HuH-7.5 (cell line): ENCODE data around the gene KLHL5.

Source experiments
- DNase-seq: peaks from one replicate; pipeline ENCODE4 v3.0.0; 2011; ENCODE audit warnings: low spot score

Gene KLHL5

DNA sequence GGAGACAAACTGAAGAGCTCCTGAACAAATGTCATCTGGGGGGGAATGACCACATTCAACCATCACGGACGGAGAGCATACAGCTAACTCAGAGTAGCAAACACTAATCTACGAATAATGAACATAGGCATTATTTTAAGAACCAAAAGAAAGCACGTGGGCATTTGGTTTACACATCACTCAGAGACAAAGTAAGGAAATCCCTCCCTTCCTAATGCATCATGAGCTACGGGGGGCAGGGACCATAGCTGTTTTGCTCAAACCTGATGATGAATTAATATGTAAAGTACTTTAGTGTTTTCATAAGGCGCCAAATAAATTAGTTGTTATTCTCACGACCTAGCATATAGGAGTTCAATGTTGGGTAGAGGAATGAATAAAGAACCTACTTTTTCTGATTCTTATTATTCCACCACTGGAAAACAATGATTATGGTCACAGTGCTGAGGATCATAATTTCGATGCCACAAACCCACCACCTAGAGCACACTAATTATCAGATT, 18.1 kb upstream of the KLHL5 start:
- DNase-seq = no peak

DNA sequence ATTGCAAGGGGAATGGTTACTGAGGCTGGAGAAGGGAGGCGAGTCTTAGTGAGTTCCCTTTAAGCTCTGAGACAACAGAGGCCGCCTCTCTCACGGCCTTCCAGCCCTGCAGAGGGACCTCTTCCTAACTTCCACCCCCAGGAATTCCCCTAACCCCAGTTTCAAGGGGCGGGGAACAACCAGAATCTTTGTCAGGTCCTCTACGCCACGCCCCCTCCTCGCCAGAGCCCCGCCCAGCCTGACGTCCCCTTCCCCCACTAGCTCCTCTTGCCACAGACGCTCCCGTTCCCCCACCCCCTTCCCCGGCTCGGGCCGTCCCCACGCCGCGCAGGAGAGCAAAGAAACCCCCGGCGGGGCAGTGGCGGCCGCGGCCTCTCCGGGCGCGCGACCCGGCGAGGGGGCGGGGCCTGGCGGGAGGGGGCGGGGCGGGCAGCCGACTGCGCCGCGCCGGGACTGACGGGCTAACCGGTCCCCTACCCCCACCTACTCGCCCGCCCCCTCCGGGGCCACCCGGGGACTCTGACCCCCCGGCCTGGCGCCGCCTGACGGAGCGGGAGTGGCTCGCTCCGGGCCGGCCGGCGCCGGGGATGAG, 17.6 kb upstream of the KLHL5 start:
- peak; percentile 66 for DNase-seq

DNA sequence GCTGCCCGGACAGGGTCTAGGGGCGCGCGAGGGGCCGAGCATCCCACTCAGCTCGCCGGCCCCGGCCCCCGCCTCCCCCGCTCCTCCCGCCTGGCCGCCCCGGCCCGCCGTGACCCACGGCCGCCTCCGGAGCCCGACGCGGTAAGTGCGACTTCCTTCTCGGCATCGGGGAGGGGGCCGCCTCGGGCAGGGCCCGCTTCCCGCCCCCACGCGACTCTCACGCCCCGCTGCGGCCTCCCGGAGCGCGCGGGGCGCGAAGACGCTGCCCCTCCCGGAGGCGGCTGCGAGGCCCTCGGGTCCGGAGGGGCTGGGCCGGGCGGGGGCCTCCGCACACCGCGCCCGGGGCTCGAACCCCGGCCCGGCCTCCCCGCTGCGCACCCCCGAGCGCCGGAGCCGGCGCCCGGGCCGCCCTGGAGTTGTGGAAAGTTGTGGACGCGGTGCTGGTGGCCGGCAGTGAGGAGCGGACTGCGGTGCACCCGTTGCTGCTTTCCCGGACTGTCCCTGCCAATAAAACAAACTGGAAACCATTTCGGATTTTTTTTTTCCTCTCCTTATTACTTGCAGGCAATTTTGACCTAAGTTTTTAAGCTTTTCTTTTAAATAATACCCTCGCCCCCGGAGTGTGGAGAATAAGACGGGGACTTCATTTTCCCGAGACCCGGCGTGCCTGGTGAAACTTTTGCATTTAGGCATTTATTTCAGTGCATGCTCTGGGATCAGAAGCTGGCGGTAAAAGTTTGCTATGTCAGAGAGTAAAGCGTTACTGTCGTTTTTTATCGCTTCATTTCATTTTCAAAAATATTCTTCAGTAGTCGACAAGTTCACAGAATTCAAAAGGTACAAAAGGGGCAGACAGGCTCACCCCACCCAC, 16.8 kb upstream of the KLHL5 start:
- DNase-seq = no peak

DNA sequence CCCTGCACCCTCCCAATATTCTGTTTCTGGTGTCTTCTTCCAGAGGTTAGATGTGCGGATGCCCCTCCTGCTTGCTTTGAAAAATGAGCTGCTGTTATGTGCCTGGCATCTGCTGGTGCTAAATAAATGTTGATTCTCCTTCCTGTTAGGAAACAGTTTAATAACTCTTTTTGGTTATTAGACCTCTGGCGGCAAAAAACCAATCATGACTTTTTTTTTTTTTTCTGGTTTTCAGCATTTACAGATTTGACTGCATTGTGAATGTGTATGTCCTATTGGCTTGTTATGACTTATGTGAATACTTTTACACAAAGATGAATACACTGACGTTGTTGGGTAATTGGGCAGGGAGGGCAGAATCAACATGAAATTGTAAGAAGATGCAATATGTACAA, 16.2 kb upstream of the KLHL5 start:
- peak; percentile 8 for DNase-seq

DNA sequence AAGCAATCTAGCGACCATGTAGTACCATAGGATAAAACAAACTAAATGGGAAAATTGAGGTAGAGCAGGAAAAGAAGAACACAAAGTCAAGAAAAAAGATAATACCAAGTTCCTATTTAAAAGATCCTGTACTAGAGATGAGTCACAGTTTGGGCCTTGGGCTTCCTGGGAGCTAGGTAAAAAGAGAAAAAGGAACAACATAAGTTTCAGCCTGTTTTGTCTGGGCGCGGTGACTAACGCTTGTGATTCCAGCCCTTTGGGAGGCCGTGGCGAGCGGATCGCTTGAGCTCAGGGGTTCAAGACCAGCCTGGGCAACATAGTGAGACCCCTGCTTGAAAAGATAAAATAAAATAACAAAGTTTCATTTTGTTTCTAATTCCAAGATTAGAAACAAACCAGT, 15.8 kb upstream of the KLHL5 start:
- DNase-seq = no peak

DNA sequence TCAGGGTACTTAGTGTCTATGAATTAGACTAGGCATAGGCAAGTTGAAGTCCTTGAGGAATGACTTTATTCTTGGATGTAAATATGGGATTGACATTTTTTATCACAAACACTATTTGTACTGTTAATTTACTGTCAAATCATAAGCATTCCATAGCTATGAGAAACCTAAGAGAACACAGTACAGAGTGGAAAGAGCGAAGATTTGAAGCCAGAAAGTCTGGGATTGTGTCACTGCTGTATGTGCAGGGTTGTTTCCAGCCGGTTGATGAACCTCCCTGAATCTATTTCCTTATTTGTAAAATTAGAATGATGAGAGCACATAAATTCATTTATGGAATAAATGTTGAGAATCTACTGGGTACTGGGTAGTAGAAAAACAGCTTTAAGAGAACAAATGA, 14.4 kb upstream of the KLHL5 start:
- DNase-seq = no peak

DNA sequence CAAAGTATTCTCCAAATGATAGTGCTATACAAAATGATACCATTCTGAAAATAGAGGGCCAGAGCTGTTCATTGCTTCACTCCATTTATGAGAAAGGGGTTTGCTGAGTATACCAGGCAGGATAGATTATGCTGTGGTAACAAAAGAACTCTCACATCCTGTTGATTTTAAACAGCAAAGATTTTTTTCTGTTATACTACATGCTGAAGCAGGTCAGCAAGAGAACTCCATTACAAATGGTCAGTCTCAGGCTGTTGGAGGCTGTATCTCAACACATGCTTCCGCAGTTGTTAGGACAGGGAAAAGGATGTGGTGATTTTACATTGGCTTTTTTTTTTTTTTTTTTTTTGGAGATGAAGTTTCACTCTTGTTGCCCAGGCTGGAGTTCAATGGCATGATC, 13.7 kb upstream of the KLHL5 start:
- DNase-seq = no peak

DNA sequence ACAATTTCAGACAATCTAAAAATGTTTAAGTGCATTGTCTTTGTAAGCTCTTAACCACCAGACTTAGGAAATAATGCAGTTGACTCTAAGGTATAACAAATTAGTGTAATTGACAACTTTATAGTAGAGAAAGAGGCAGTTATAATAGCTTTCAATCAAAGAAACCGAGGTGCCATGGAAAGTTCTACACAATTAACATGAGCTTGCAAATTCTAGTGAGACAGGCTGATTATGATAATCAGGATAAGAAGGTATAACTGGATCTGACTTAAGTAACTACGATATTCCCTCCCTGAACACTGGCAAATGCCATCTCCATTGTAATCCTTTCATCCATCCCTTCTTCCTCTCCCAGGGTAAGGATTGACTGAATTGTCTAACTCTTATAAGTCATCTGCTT, 11.4 kb upstream of the KLHL5 start:
- DNase-seq = no peak

DNA sequence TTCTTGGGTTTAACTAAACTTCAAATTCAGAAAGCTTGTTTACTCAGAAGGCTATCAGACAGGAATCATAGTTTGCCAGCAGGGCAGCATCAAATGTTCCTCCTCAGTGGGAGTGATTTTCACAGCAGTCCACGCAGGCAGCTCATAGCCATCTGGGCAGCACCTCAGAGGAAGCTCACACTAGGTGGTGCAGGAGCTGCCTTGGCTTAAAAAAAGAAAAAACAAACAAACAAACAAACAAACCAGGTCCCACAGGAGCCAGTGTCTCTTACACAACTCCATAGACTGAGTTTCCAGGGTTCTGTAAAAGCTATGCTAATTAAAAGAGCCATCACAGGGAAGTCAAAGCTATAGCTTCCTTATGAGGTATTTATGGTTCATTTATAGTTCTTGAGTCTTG, 10.5 kb upstream of the KLHL5 start:
- no peak for DNase-seq

DNA sequence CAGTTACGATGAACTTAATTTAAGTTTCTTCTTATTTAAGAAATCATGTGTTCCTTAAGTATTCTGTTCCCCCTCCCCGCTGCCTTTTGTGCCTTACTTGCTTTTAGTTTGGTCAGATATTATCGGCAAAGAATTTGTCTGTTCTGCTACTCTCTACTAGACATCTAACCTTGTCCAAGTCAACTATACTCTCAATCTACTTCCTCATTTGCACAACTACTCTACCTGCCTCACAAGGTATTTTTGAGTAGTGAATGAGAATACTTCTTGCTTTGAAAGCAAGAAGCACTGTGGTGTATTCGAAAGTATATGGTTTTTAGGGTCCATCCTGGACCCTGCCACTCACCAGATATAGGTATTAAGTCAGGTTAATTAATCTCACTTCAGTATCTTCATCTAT, 8.0 kb upstream of the KLHL5 start:
- DNase-seq = no peak

DNA sequence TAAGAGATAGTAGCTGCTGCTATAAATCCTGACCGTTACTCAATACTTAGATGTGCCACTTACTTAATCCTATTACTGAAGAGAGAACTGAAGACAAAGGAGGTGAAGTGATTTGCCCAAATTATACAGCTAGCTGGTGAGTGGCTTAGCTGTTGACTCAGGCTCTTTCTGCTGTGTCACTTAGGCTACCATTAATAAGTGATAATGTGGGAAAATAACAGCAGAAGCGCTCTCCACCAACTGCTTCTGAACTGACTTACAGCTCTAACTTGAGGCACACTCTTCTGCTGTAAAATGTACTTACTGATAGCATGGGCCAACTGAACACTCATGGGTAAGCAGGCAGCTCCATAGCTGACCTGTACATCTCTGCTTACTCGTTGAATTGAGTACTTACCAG, 7.5 kb upstream of the KLHL5 start:
- DNase-seq = no peak

DNA sequence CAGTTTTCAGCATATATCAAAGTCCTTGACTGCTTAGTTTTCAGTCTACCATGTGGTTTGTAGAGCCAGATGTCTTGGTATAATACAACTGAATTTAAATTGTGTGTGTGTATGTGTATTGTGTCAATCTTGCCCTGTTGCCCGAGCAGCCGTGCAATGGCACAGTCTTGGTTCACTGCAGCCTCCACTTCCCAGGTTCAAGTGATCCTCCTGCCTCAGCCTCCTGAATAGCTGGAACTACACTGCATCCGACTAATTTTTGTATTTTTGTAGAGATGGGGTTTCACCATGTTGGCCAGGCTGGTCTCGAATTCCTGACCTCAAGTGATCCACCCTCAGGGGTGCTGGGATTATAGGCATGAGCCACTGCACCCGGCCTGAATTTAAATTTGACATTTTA, 6.0 kb upstream of the KLHL5 start:
- DNase-seq = no peak

DNA sequence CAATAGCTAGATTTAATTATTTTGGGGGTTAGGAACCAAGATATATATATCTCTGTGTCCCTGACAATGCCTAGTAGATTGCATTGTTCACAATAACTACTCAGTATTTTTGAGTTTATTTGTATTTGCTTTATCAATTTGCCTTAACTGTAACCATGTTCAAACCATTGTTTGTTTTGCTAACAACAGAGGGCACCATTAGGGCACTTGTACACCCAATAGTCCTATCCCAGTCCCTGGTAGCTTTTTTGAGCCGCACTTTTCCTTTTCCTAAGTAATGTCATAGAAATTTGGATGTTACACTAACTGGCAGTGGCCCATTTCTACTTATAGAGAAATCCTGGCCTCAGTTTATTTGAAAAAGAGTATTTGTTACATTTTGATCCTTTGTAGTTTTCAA, 575 bp upstream of the KLHL5 start:
- DNase-seq = no peak

DNA sequence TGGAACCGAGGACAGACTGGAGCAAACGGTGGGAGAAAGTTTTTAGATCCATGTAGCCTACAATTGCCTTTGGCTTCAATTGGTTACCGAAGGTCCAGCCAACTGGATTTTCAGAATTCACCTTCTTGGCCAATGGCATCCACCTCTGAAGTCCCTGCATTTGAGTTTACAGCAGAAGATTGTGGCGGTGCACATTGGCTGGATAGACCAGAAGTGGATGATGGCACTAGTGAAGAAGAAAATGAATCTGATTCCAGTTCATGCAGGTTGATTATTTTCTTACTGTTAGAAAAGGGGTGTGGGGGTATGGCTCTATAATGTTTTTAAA, 702 bp downstream of the KLHL5 start:
- DNase-seq = no peak

DNA sequence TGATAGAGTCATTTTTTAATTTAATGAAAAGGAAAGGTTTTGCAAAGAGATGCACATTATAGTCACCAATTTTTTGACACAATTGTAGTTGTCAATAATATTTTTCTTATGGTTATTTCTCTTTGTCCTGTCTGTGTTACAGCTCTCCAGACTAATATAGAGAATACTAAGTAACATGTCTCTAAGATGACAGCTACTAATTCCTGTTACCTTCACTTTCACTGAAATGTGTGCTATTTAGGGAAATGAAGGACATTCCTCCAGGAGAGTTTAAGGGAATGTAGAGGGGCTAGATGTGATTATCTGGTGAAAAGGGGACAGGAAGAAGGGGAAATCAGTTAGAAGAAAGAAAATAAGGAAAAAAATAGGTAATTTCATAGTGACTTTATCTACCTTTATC, 1.4 kb downstream of the KLHL5 start:
- no peak for DNase-seq

DNA sequence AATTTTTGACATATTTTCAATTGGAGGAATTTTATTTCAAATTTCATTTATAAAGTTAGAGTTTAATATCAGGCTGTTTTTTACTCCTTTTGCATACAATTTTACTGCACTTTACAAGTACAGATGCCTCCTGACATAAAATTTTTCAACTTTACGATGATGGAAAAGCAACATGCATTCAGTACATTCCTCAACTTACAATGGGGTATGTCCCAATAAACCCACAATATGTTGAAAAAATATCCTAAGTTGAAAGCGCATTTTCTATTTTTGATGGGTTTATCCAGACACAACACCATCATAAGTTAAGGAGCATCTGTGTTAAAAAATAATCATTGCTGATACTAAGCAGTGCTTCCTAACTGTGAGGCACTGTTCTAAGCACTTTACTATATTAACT, 4.3 kb downstream of the KLHL5 start:
- DNase-seq = no peak

DNA sequence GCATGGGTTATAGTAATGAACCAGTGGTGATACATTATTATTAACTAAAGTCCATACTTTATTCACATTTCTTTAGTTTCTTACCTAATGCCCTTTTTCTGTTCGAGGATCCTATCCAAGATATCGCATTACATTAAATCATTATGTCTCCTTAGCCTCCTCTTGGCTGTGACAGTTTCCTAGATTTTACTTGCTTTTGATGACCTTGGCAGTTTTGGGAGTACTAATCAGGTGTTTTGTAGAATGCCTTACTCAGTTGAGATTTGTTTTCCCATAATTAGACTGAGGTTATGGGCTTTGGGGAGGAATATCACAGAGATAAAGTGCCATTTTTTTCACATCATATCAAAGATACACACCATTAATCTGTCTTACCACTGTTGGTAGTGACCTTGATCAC, 5.0 kb downstream of the KLHL5 start:
- no peak for DNase-seq

DNA sequence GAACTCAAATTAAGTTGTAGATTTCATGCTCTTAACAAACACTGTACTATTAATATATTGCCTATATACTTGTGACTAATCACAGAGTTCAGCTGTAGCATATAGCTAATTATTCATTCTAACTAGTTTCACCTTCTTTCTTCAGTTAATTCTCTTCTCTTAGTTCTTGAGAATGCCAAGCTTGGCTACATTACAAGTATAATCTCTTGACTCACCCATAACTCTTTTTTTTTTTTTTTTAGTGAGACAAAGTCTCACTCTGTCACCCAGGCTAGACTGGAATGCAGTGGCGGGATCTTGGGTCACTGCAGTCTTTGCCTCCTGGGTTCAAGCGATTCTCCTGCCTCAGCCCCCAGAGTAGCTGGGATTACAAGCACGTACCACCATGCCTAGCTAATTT, 5.4 kb downstream of the KLHL5 start:
- no peak for DNase-seq

DNA sequence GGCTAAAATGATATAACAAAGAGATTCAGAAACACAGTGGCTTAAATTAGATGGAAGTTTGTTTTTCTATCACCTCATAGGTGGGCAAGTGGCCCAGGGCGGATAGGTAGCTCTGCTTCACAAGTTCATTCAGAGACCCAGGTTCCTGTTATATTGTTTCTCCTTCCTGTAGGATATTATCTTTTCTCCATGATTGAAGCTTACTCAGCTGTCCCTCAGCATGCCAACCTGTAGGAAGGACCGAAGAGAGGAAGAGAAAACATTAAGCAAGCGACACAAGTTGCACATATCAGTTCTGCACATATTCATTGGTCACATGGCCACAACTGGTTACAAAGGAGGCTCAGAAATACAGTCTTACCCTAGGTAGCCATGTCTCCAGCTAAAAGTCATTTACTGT, 6.9 kb downstream of the KLHL5 start:
- DNase-seq = no peak

DNA sequence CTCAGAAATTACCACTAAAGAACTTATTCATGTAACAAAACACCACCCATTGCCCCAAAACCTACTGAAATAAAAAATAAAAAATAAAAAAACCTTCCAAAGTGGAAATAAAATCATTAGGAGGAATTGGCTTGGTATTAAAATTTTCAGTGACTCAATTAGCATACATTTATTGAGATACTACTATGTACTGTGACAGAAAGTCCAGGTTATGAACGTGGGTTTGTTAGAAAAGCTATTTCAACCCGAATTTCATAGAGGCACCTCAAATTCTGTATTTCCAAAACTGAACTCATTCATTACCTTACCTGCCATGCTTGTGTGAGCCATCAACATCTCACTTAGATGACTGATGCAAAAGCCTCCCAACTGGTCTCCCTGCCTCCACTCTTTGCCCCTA, 16.8 kb downstream of the KLHL5 start:
- no peak for DNase-seq

DNA sequence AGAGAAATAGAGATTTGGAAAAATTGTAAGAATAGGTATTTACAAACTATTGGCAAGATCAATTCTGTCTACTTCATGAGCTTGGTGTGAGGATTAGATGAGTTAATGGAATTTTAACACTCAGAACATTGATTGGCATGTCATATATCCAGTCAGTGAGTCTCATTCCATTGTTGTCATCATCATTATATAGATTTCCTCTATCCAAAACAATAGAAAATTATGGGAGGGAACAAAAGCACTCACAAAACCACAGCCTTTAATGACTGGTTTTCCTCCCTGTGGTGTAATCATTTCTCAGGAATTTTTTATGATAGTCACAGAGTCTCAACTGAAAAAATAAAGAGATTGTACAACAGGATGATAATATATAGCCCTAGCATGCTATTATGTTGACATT, 21.1 kb downstream of the KLHL5 start:
- DNase-seq = no peak

DNA sequence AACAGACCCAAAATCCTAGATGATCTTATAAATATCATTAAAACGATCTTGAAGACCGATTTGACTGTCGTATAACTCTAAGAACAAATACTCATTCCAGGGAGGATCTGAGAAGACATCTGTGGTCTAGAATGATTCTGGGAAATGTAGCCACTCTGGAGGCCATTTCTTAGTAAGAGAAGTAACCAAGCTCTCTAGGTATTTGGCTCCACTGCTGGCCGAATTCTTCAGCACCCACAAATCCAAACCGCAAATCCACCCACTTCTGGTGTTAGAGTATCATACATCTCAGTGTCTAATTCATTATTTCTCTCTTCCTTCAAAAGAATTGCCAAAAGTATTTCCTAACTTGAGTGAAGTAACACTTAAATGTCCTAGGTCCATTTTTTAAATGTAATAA, 23.9 kb downstream of the KLHL5 start:
- no peak for DNase-seq

DNA sequence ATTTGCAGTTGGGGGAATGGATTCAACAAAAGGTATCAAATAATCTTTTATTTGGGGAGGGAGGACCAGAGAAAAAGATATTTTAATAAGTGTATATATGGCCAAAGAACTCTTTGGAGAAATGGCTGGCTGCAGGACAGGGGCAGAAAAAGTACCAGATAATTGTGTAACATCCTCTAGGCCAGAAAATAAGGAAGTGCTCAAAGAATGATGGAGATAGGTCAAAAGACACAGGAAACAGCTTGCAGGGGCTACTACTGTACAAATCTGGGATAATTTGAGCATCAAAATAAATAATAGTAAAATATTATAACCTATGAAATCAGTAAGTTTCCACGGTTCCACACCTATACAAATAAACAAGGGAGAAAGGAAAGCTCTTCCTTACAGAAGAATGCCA, 34.8 kb downstream of the KLHL5 start:
- no peak for DNase-seq

DNA sequence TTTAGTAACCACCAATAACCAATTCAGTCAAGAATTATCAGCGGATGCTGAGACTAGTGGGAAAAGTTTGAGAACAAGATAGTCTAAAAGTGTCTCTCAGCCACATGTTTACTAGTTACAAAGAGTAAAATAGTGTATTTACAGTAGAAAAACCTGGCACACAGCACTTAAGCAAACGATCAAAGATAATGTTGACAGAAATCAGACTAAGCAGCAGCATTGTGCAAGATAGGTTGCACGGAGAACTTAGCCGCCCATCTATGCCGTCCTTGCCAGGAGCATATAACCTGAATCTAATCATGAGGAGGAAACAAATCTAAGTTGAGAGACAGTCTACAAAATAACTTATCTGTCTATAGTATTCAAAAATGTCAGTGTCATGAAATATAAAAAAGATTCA, 35.3 kb downstream of the KLHL5 start:
- DNase-seq = no peak
